Measurements from ENCODE around the gene AFMID. TPM values are rescaled to one million over a fixed set of nuclear protein-coding genes. Genes with fewer than 3 reads are reported as not detected.

The AFMID gene
- total RNA-seq, 2 experiments from 2014 or later: 0.42 to 0.60 TPM

DNA sequence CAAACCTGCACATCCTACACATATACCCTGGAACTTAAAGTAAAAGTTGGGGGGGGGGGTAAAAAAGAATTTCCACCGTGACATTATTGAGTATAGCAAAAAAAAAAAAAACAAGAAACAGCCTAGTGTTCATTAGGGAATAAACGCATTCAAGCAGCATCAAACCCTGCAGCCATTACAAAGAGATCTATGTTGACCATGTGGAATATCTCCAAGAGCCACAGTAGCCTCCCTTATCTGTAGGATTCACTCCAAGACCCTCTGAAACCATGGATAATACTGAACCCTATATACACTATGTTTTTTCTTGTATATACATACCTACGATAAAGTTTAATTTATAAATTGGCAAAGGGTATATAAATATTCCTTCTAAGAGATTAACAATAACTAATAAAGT is 21.3 kb downstream of the AFMID start:
- H3K4me3 Mint-ChIP-seq: no peak overlapping the region
- intact Hi-C loops (cut with DNase I, micrococcal nuclease): no loop called here
- TF ChIP-seq, protein P1, sequence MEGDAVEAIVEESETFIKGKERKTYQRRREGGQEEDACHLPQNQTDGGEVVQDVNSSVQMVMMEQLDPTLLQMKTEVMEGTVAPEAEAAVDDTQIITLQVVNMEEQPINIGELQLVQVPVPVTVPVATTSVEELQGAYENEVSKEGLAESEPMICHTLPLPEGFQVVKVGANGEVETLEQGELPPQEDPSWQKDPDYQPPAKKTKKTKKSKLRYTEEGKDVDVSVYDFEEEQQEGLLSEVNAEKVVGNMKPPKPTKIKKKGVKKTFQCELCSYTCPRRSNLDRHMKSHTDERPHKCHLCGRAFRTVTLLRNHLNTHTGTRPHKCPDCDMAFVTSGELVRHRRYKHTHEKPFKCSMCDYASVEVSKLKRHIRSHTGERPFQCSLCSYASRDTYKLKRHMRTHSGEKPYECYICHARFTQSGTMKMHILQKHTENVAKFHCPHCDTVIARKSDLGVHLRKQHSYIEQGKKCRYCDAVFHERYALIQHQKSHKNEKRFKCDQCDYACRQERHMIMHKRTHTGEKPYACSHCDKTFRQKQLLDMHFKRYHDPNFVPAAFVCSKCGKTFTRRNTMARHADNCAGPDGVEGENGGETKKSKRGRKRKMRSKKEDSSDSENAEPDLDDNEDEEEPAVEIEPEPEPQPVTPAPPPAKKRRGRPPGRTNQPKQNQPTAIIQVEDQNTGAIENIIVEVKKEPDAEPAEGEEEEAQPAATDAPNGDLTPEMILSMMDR (IDR thresholded peaks at IDR 0.05): no peak
- no peak overlapping the region for H3K27ac Mint-ChIP-seq
- DNase-seq: no peak
- no peak overlapping the region for H3K27ac ChIP-seq (ENCODE audit: low read depth in 1 of 2, low read length in 2 of 2)
- H3K27me3 ChIP-seq (ENCODE audit: control insufficient read depth in 1 of 2, insufficient read depth in 2 of 2, low read length in 2 of 2): no peaks in the 10 kb centered on the region
- no peaks in the 10 kb centered on the region for H3K36me3 ChIP-seq (ENCODE audit: insufficient read depth, low read length)
- H3K4me1 ChIP-seq (ENCODE audit: insufficient read depth, low read length): peaks cover 2% of the 10 kb centered on the region
- H3K36me3 Mint-ChIP-seq (ENCODE audit: low read depth): no peaks in the 10 kb centered on the region
- H3K9me3 Mint-ChIP-seq: no peaks in the 10 kb centered on the region
- POLR2A ChIA-PET: no interaction called here
- H3K4me3 ChIP-seq (ENCODE audit: low read length): no peak overlapping the region
- CTCF ChIA-PET: no interaction called here
- no peaks in the 10 kb centered on the region for H3K4me1 Mint-ChIP-seq (ENCODE audit: low read depth)
- H3K27me3 Mint-ChIP-seq: no peaks in the 10 kb centered on the region
- ATAC-seq (ENCODE audit: poor library complexity): no peak
- no peaks in the 10 kb centered on the region for H3K9me3 ChIP-seq (ENCODE audit: control insufficient read depth in 1 of 2, insufficient read depth in 1 of 2, low read length in 2 of 2)

DNA sequence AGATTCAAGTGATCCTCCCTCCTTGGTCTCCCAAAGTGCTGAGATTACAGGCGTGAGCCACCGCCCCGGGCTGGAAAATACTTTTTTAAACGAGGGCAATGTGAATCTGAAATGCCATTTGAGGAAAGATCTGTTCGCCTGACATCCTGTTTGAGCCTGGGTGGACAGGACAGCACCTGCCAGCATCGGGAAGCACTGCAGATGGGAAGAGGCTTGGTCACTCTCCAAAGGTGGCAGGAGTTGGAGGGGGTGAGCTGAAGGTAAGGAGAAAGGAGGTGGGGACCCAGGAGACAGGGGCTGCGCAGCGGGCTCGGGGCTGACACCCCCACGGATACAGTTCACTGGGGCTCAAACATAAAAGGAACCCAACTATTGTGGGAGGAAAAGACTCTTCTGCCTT is 22.9 kb downstream of the AFMID start:
- Histone ChIP-seq H3K27me3 (ENCODE audit: control insufficient read depth in 1 of 2, insufficient read depth in 2 of 2, low read length in 2 of 2) (no peaks in the 10 kb centered on the region), H3K4me1 (ENCODE audit: insufficient read depth, low read length) (peaks cover 13% of the 10 kb centered on the region), H3K4me3 (ENCODE audit: low read length) (no peak overlapping the region), H3K9me3 (ENCODE audit: control insufficient read depth in 1 of 2, insufficient read depth in 1 of 2, low read length in 2 of 2) (no peaks in the 10 kb centered on the region), H3K27ac (ENCODE audit: low read depth in 1 of 2, low read length in 2 of 2) (no peak overlapping the region), H3K36me3 (ENCODE audit: insufficient read depth, low read length) (no peaks in the 10 kb centered on the region)
- ATAC-seq (ENCODE audit: poor library complexity): no peak
- intact Hi-C loops (cut with DNase I, micrococcal nuclease): no loop called here
- H3K9me3 Mint-ChIP-seq: no peaks in the 10 kb centered on the region
- DNase-seq: no peak
- H3K27me3 Mint-ChIP-seq: no peaks in the 10 kb centered on the region
- CTCF ChIA-PET: no interaction called here
- no peaks in the 10 kb centered on the region for H3K36me3 Mint-ChIP-seq (ENCODE audit: low read depth)
- TF ChIP-seq, protein P1 (IDR thresholded peaks at IDR 0.05): no peak
- H3K27ac Mint-ChIP-seq: no peak overlapping the region
- H3K4me3 Mint-ChIP-seq: no peak overlapping the region
- H3K4me1 Mint-ChIP-seq (ENCODE audit: low read depth): no peaks in the 10 kb centered on the region
- POLR2A ChIA-PET: no interaction called here

- no peaks in the 10 kb centered on the region for H3K9me3 ChIP-seq (ENCODE audit: control insufficient read depth in 1 of 2, insufficient read depth in 1 of 2, low read length in 2 of 2)
- H3K27ac Mint-ChIP-seq: no peak overlapping the region
- no peaks in the 10 kb centered on the region for H3K27me3 Mint-ChIP-seq
- ChIA-PET CTCF (no interaction called here), POLR2A (no interaction called here)
- DNase-seq (no peak), ATAC-seq (ENCODE audit: poor library complexity) (no peak)
- TF ChIP-seq, protein P1 (IDR thresholded peaks at IDR 0.05): no peak
- intact Hi-C loops (cut with DNase I, micrococcal nuclease): no loop called here
- no peaks in the 10 kb centered on the region for H3K36me3 Mint-ChIP-seq (ENCODE audit: low read depth)
- H3K4me1 Mint-ChIP-seq (ENCODE audit: low read depth): no peaks in the 10 kb centered on the region
- H3K36me3 ChIP-seq (ENCODE audit: insufficient read depth, low read length): no peaks in the 10 kb centered on the region
- peaks cover 13% of the 10 kb centered on the region for H3K4me1 ChIP-seq (ENCODE audit: insufficient read depth, low read length)
- no peaks in the 10 kb centered on the region for H3K9me3 Mint-ChIP-seq
- H3K27me3 ChIP-seq (ENCODE audit: control insufficient read depth in 1 of 2, insufficient read depth in 2 of 2, low read length in 2 of 2): no peaks in the 10 kb centered on the region
- H3K4me3 Mint-ChIP-seq: no peak overlapping the region
- no peak overlapping the region for H3K27ac ChIP-seq (ENCODE audit: low read depth in 1 of 2, low read length in 2 of 2)
- H3K4me3 ChIP-seq (ENCODE audit: low read length): no peak overlapping the region
Observed at GRCh38 chr17:78211032-78211431, 23.9 kb downstream of the AFMID start.

Data from CD4-positive, alpha-beta T cell (primary cell).